Kidney epithelial cell (primary cell): ENCODE results near the gene ST8SIA2. TPM values are rescaled to one million over a fixed set of nuclear protein-coding genes. Genes with fewer than 3 reads are reported as not detected.

Experiments
- DNase-seq: peaks from one replicate; pipeline ENCODE4 v3.0.0-alpha.2; 2010; ENCODE audit warnings: low read depth
- H3K27me3 ChIP-seq: 2 replicates; pipeline ENCODE4 v1.6.0; 2011; ENCODE audit warnings: low read length; ENCODE audit not compliant: control insufficient read depth, insufficient read depth
- H3K36me3 ChIP-seq: 2 replicates; pipeline ENCODE4 v1.5.1; 2011; ENCODE audit warnings: low read length; ENCODE audit not compliant: control insufficient read depth, insufficient read depth
- H3K4me3 ChIP-seq: 2 replicates; pipeline ENCODE4 v1.5.1; 2011; ENCODE audit warnings: low read depth, mild to moderate bottlenecking, control low read depth, low read length
- total RNA-seq: library from RNA; depleted of rRNA; stranded (reverse); fragments of >200 nt; gene quantifications from 2 replicates; pipeline ENCODE4 v1.2.3, GENCODE V29; 2015
- TF ChIP-seq, protein P1 (sequence below): IDR thresholded peaks from 2 replicates; pipeline ENCODE4 v1.5.1; 2011; ENCODE audit warnings: mild to moderate bottlenecking, moderate library complexity, low read length, control low read depth, inconsistent platforms; ENCODE audit not compliant: insufficient read depth, poor library complexity, severe bottlenecking

Gene ST8SIA2
- total RNA-seq, 1 donor from 2014 or later: 7.0 TPM

DNA sequence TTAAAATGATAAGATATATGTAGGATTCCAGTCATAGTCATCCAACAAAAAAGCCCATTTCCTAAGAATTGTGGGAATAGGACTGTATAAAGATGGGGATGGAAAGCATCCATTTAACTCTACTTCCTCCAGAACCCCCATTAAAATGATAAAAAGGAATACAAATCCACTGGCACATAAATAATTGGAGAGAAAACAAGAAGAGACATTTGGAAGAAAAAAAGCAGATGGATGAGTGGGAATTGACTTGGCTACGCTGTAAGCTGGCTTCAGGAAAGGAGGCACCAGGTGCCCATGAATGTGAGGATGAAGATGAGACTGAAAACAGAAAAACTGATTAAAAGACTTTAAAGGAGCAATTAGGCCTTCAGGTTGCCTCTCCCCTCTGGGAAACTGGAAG, 91.8 kb downstream of the ST8SIA2 start:
- no peak for DNase-seq
- Histone ChIP-seq H3K4me3 (no peak overlapping the region), H3K27me3 (no peaks in the 10 kb centered on the region), H3K36me3 (no peaks in the 10 kb centered on the region)
- TF ChIP-seq, protein P1, sequence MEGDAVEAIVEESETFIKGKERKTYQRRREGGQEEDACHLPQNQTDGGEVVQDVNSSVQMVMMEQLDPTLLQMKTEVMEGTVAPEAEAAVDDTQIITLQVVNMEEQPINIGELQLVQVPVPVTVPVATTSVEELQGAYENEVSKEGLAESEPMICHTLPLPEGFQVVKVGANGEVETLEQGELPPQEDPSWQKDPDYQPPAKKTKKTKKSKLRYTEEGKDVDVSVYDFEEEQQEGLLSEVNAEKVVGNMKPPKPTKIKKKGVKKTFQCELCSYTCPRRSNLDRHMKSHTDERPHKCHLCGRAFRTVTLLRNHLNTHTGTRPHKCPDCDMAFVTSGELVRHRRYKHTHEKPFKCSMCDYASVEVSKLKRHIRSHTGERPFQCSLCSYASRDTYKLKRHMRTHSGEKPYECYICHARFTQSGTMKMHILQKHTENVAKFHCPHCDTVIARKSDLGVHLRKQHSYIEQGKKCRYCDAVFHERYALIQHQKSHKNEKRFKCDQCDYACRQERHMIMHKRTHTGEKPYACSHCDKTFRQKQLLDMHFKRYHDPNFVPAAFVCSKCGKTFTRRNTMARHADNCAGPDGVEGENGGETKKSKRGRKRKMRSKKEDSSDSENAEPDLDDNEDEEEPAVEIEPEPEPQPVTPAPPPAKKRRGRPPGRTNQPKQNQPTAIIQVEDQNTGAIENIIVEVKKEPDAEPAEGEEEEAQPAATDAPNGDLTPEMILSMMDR: no peak

DNA sequence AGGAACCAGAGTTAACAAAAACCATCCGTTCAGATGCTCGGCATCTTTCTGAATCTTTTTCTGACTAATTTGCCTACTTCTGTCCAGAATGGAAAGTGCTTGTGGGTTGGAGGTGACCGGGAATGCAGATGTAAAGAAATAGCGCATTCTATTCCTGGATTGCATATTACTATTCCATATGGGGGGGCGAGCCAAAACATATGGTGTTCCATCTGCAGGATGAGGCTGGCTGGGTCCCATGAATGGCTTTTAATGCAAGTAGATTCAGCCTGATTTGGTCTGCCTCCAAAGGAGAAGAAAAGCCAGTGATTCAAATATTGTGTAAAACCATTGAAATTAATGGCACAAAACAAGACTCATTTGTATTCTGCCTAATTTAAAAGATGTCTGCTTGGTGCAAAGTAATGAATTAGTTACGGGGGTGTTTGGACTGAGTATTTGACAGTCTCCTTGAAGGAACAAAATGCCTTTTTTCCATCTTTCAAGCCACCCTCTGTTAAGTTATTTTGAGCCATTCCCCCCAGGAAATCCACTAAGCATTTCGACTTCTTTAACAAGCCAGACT, 99.0 kb downstream of the ST8SIA2 start:
- Histone ChIP-seq H3K27me3 (no peaks in the 10 kb centered on the region), H3K4me3 (no peak overlapping the region), H3K36me3 (no peaks in the 10 kb centered on the region)
- TF ChIP-seq, protein P1: no peak
- no peak for DNase-seq

DNA sequence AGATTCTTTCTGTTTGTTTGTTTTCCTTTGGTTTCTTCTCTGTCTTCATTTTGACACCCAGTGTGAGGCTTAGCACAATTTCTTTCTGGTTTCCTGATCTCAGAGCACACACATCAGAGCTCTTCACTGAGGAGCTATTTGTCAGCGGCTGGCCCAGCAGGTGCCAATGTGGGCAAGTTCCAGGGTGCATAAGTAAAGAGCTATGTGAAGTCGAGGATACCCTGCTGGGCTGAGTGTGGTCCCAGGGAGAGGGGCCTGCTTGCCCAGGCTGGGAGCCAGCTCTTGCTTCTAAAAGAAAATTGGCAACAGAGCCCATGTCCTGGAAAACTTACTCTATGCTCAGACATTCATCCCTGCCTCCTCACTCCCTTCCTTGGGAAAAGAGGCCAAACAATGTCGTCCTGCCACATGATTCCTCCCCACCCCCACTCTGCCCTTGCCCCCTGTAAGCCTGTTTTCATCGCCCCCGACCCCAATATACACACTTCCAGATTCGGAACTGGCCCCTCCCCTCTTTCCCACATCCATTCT, 101.2 kb downstream of the ST8SIA2 start:
- no peak for DNase-seq
- no peaks in the 10 kb centered on the region for H3K36me3 ChIP-seq
- TF ChIP-seq, protein P1: no peak
- no peaks in the 10 kb centered on the region for H3K27me3 ChIP-seq
- no peak overlapping the region for H3K4me3 ChIP-seq

DNA sequence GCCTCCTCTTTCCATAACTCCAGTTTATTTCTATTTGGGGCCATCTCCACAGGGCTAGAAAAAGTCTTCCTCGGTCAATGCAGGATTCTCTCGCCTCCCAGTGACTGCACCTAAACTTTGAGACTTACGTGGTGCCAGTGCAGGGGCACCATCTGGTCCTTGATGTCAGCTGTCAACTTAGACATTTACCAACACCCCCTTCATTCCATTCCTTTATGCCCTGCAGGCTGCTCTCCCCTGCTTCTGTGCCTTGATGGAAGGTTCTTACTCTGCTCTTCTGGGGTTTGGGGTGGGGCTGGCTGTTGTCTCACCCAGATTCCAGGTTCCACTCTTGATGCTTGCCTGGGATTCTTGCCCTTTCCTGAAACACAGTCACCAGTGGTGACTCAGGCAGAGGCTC, 101.8 kb downstream of the ST8SIA2 start:
- Histone ChIP-seq H3K4me3 (no peak overlapping the region), H3K36me3 (no peaks in the 10 kb centered on the region), H3K27me3 (peaks cover under 1% of the 10 kb centered on the region)
- no peak for DNase-seq
- TF ChIP-seq, protein P1: no peak

DNA sequence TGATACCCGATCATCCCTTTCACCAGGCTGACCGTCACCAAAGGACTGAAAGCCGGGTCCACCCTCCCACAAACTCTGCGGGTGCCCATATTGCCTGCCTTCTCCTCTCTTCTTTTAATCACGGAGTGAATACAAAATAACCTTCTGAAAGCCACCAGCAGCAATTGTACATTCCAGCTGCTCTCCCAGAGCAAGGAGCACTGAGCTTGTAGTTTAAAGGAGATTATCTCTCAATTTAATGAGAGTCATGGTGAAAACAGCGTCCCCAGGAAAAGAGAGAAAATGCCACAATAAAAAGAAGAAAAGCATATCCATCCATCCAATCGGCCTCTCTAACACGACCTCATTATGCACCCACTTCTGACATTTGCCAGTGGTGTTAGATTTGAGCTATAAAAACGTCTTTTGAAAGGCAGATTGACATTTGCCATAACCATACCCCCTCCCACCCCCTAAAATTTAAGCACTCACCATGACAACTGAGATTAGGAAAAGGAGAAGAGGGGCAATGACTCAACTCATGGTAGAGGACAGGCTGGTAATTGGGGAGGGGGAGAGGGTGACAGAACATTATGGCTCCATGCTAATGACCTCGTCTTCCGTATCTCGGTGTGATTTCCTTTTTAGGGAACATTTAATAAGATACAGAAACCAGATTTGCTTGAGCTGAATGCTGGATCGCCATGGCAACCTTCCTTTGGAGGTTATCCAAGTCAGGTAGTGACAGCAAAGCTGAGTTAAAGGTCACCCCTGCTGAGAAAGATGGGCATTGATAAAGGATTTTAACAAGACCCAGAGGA, 106.2 kb downstream of the ST8SIA2 start:
- Histone ChIP-seq H3K27me3 (peaks cover 3% of the 10 kb centered on the region), H3K36me3 (no peaks in the 10 kb centered on the region), H3K4me3 (no peak overlapping the region)
- DNase-seq: no peak
- TF ChIP-seq, protein P1: no peak

DNA sequence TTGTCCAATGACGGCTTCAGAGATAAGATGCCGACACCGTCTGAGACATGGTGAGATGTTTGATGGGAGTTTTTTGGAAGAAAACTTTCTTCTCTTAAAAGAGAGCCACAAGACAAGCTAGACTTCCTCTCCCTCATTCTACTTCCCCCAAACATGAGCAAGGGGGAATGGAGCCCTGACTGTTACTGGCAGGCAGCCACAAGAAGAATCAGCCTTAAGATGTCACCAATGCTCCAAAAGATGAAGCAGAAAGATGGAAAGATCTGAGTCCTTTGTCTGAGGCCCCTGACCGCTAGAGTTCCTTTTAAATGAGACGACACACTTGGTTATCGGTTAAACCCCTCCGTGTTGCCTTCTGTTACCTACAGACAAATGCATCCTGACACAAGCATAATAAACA, 108.7 kb downstream of the ST8SIA2 start:
- Histone ChIP-seq H3K36me3 (no peaks in the 10 kb centered on the region), H3K27me3 (peaks cover 3% of the 10 kb centered on the region), H3K4me3 (no peak overlapping the region)
- DNase-seq: no peak
- TF ChIP-seq, protein P1: no peak
